H1 (cell line): Measurements from ENCODE around the gene KIF26B. TPM values are rescaled to one million over a fixed set of nuclear protein-coding genes. Genes with fewer than 3 reads are reported as not detected.

ENCODE experiments used
- EGR1 ChIP-seq: IDR thresholded peaks from 2 replicates; pipeline ENCODE4 v1.6.1; 2011; ENCODE audit warnings: low read depth, low read length, borderline replicate concordance
- polyA plus RNA-seq, 7 experiments: library from polyadenylated mRNA; depleted of rRNA in 3 of 7; stranded (reverse) in 5 of 7; unstranded in 2 of 7; fragments of >200 nt in 5 of 7; fragments of 200-250 nt in 2 of 7; gene quantifications; 1 replicate in 5 of 7; 2 replicates in 1 of 7; 4 replicates in 1 of 7; pipeline versions ENCODE4 v1.2.1 to v1.2.3, GENCODE V29; 2011 to 2013; ENCODE audit warnings: missing spikeins in 2 of 7, mixed read lengths in 2 of 7
- total RNA-seq: library from RNA; stranded (reverse); fragmentation: NEBNext Ultra II Directional; extraction: Animal tissue kit (Norgen Biotek cat#: 25700); gene quantifications from 2 replicates; pipeline ENCODE4 v1.2.1, GENCODE V29; 2021

KIF26B gene
- total and polyA plus RNA-seq, 2 of the 8 experiments (the other 6 are each of a cell fraction or from before 2014, with no cell fraction given): 0.06 to 0.28 TPM

DNA sequence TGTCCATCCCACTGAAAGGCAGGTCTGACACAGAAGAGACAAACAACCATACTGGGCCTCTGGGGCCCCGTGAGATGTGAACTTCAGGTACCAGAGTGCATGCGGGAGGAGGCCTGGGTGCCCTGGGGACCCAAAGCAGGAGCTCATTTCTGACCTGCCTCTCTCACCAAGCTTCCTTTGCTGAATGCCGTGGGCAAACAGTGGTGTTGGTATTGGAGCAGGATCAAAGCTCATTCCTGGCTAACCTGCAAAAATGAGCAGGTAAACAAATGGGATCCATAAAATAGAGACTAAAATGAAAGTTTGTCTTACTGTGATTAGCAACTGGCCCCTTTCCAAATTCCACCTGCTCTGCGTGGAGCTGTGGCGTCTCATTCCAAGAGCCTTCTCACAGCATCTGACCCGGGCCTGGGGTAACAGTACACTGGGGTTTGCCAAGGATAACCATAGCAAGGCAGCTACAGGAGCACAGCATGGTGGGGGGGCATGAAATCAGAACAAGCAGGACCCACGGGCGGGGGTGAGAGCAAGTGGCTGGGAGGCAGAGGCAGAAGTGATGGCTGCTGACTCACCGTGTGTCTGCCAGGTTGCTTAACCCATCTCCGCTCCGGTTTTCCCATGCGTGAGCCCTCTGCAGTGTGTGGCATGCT lies 103.6 kb downstream of the KIF26B start (continued):
- TF ChIP-seq EGR1: no peak
